HG03064 (cell line): ENCODE data around the gene SLC25A41.

Source experiments
- ATAC-seq: cut with Tn5 transposase; IDR thresholded peaks from one replicate; pipeline ENCODE4 v1.9.1; 2021; ENCODE audit warnings: low read depth; ENCODE audit not compliant: unreplicated experiment

The SLC25A41 gene

DNA sequence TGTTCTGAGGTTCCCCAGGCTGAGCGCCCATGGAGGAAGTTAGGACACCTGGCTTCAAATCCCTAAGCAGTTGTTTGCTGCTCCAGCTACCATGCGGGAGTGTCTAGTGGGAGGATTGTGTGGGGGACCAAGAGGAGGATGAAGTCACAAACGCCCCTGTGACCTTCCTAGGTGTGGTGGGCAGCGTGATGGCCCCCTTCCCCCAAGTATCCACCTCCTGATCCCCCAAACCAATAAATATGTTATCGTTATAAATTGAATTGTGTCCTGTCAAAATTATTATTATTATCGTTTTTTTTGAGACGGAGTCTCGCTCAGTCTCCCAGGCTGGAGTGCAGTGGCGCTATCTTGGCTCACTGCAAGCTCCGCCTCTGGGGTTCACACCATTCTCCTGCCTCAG, at the start of gene SLC25A41:
Gene SLC25A41, minus strand, starts transcription at position 101 of the 400 bp plus-strand sequence. Its CDS starts 70 bp downstream, at position 31.
- ATAC-seq, result no peak

DNA sequence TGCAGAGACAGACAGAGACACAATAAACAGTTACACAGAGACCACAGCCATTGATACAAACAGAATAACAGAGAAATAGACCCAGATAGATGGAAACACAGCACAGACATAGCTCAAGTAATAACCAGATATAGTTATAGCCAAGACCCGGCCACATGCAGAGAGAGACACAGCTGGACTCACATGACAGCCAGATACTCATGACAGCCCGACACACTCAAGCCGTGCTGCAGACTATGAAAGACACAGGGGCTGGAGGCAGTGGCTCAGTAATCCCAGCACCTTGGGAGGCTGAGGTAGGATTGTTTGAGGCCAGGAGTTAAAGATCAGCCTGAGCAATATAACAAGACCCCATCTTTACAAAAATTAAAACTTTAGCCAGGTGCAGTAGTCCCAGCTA, 49.7 kb upstream of the SLC25A41 start:
- no peak for ATAC-seq

GRCh38 chr19:6482343-6482686, 48.8 kb upstream of the SLC25A41 start:
- no peak for ATAC-seq

- ATAC-seq, result peak; percentile 79
These were observed 48.2 kb upstream of the SLC25A41 start, which contains the start of gene DENND1C for GRCh38 chr19:6481541-6482342. Gene DENND1C (minus strand): TSS chr19:6481787. CDS start chr19:6481695, 92 bp downstream.

GRCh38 chr19:6480848-6481415, 47.4 kb upstream of the SLC25A41 start:
- ATAC-seq, result peak; percentile 7

- no peak for ATAC-seq
These were observed 46.4 kb upstream of the SLC25A41 start for GRCh38 chr19:6479836-6480398.

GRCh38 chr19:6478815-6479214, 45.3 kb upstream of the SLC25A41 start:
- ATAC-seq, result no peak

- ATAC-seq, result no peak
These were observed 43.4 kb upstream of the SLC25A41 start for GRCh38 chr19:6476896-6477431.

DNA sequence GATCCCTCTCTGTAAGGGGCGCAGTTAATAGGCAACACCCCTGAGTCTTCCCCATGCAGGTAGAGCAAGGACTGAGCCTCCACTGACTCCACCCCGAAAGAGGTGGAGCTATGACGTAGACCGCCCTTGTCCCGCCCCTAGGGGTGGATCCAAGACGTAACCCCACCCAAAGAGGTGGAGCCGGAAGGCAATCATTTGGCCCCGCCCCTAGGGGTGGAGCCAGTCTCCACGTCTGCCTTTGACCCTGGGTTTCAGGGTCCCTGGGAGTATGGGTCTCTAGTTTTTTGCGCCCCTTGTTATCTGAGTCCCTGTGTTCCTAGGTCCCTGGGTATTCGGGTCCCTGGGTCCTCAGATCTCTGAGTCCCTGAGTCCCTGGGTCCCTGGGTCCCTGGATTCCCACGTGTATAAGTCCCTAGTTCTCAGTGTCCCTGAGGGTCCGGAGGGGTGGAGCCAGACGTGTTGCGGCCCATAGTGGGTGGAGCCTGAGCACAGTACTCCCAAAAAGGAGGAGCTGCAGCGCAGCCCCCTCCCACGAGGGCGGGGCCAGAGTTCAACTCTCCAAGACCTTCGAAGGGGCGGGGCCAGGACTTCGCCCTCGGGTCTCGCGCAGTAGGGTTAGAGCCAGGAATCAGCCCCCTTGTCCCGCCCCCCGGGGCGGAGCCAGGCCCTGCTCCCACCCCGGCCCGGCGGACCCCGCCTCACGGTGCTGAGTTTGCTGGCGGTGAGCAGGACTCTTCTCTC, 42.8 kb upstream of the SLC25A41 start:
- no peak for ATAC-seq

- ATAC-seq, result no peak
These were observed 42.0 kb upstream of the SLC25A41 start for GRCh38 chr19:6475321-6476108.

GRCh38 chr19:6473647-6474046, 40.1 kb upstream of the SLC25A41 start:
- no peak for ATAC-seq

DNA sequence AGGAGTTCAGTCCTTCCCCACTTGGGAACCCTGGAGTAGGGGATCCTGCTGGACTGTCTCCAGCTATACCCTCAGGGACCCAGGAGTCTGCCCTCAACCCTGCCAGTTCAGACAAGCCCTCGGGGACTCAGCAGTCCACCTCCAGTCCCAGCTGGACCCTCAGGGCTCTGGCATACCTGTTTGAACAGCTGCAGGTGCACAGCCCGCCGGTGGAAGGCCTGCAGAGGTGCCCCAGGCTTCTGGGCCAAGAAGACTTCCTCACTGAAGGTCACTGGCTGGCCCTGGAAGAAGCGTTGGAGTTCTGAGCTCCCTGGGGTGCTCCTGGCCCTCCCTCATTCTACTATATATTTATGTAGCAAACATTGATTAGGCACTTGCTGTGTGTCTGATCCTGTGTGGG, 39.1 kb upstream of the SLC25A41 start:
- no peak for ATAC-seq

DNA sequence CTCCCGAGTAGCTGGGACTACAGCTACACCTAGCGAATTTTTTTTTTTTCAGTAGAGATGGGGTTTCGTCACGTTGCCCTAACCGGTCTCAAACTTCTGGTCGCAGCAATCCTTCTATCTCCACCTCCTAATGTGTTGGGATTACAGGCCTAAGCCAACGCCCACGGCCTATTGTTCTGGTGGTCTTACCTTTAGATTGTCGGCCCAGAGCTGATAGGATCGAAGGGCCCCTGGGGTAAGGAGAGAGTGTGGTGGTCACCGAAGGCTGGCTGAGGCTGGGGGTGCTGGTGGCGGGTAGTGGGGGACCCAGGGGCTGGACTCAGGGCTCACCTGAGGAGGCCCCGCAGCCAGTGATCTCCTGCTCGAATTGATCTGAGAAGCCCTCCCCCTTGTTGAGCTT, 37.5 kb upstream of the SLC25A41 start:
- ATAC-seq, result no peak

GRCh38 chr19:6470173-6470572, 36.6 kb upstream of the SLC25A41 start:
- ATAC-seq, result no peak

DNA sequence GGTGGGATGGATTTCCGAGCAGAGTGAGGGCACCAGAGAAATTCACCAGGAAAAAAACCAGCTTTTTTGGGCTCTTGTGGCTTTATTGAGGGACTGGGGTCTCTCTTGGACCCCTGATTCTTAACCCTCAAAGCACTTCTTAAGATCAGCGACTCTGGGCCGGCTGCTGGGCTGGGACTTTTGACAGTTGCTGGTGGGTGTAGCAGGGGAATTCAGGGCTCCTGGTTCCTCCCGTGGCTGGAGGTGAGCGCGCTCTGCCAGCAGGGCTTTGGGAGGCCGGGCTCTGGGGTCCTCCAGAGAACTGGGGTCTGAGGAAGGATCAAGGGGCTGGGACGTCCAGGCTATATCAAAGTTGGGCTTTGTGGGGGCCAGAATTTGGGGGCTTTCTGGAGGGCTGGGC, 33.8 kb upstream of the SLC25A41 start:
- no peak for ATAC-seq

- ATAC-seq, result no peak
These were observed 33.1 kb upstream of the SLC25A41 start for GRCh38 chr19:6466526-6467248.

- ATAC-seq, result no peak
These were observed 32.1 kb upstream of the SLC25A41 start for GRCh38 chr19:6465663-6466062.

DNA sequence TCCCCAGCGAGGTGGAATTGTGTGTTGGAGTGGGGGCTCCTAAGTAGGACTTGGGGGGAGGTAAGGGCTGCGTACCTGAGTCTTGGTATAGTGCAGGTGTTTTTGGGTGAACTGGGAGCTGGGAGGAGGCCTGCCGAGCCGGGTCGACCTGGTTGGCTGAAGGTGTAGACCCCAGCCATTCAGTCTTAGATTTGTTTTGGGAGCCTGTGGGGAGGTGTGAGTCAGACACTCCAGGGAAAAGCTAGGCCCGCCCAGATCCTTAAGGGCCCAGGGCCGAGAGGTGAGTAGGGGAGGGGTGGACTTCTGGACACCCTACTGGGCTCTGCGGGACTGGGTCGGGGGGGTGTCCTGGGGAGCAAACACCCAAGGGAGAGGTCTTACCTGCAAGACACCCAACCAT, 31.4 kb upstream of the SLC25A41 start:
- no peak for ATAC-seq

DNA sequence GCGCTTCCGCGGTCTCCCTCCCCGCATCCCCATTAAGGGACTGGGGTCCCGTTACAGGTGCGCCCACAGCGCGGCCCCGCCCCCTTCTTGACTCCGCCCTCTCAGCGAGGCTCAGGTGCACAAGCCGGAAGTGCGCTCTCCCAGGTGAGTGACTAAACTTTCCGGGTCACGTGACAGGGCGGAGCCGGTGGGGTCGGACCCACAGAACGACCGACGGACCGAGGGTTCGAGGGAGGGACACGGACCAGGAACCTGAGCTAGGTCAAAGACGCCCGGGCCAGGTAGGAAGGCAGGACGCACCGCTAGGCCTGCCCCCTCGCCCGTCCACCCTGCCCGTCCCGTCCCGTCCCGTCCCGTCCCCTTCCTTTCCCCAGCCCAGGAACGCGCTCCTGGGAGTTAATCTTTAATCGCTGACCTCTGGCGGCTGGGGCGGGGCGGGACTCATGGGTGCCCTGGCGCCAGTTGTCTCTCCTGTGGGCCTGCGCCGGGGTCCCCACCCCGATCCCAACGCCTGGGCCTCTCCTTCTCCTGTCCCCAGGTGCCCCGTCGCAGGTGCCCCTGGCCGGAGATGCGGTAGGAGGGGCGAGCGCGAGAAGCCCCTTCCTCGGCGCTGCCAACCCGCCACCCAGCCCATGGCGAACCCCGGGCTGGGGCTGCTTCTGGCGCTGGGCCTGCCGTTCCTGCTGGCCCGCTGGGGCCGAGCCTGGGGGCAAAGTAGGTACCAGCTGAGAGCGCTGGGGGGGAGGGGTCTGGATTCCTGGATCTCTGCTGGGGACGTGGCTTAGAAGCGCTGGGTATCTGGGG, 30.7 kb upstream of the SLC25A41 start, which contains the start of gene CRB3:
Gene CRB3, plus strand, starts transcription at position 202 of the 804 bp plus-strand sequence. Its CDS starts 431 bp downstream, at position 633.
- no peak for ATAC-seq
